Thyroid gland (tissue), 4 donors: ENCODE data around the gene CYP4F2. TPM values are rescaled to one million over a fixed set of nuclear protein-coding genes. Genes with fewer than 3 reads are reported as not detected.

Experiments used
- DNase-seq, 2 donors: peaks; one replicate each; pipeline ENCODE4 v3.0.0-alpha.2; 2019
- H3K27ac ChIP-seq, 3 donors: fragments of 200-600 bp; sonication (generic); 1 replicate in 2 of 3; 2 replicates in 1 of 3; pipeline ENCODE4 v1.5.1; 2016 to 2019; ENCODE audit warnings: mild to moderate bottlenecking in 1 of 3, moderate library complexity in 1 of 3
- H3K27me3 ChIP-seq: fragments of 200-600 bp; sonication (generic); one replicate; pipeline ENCODE4 v1.5.1; 2019
- H3K36me3 ChIP-seq, 2 donors: fragments of 200-600 bp; sonication (generic); one replicate each; pipeline ENCODE4 v1.5.1; 2016 to 2019
- H3K4me1 ChIP-seq, 2 donors: fragments of 200-600 bp; sonication (generic); one replicate each; pipeline ENCODE4 v1.5.1; 2017 to 2019
- H3K4me3 ChIP-seq, 3 donors: fragments of 200-600 bp; sonication (generic); replicated peaks in 1 of 3; 1 replicate in 2 of 3; 2 replicates in 1 of 3; pipeline ENCODE4 v1.5.1; 2016; ENCODE audit warnings: mild to moderate bottlenecking in 1 of 3
- H3K9me3 ChIP-seq: fragments of 200-600 bp; sonication (generic); one replicate; pipeline ENCODE4 v1.5.1; 2017
- POLR2A ChIP-seq, 2 donors: fragments of 450-650 bp; IDR thresholded peaks; one replicate each; pipeline ENCODE4 v1.6.1; 2017; ENCODE audit warnings: antibody characterized with exemption in 2 of 2, mild to moderate bottlenecking in 2 of 2, moderate library complexity in 1 of 2
- WGBS, 2 donors: methylation state at CpG; one replicate each; pipeline ENCODE4 v1.1.5; 2017; 5-methylcytosine and 5-hydroxymethylcytosine counted together
- intact Hi-C: fragments of 100-400 bp; cut with DNase I; formaldehyde crosslinking; loops from one replicate; pipeline ENCODE4 v1.15.1; 2023
- small RNA-seq: library from RNA; depleted of rRNA; stranded (forward); fragments of <200 nt; gene quantifications from one replicate; pipeline ENCODE3, GENCODE V24; 2016
- total RNA-seq, 4 donors: library from RNA; depleted of rRNA; stranded (reverse); fragments of >200 nt; gene quantifications; one replicate each; pipeline ENCODE4 v1.2.3, GENCODE V29; 2016
- TF ChIP-seq, protein P1 (sequence below), 6 experiments: fragments of 200-600 bp in 3 of 6; fragments of 450-650 bp in 3 of 6; sonication (generic) in 3 of 6; IDR thresholded peaks; one replicate each; pipeline ENCODE4 v1.5.1; 2016 to 2019; ENCODE audit warnings: antibody characterized with exemption in 6 of 6, mild to moderate bottlenecking in 2 of 6, inconsistent platforms in 1 of 6, moderate library complexity in 1 of 6

Gene CYP4F2
- total RNA-seq, 4 donors from 2014 or later = not detected

- Histone ChIP-seq H3K27ac (no peak overlapping the region), H3K4me3 (no peak overlapping the region), H3K4me1 (no peaks in the 10 kb centered on the region), H3K36me3 (no peaks in the 10 kb centered on the region), H3K9me3 (no peaks in the 10 kb centered on the region), H3K27me3 (no peaks in the 10 kb centered on the region)
- WGBS, 2 donors = 56 to 59% methylated on average over 7 of the region's 7 CpGs
- intact Hi-C loops = no loop called here
- no peak for DNase-seq
- no peak for TF ChIP-seq POLR2A (IDR thresholded peaks at IDR 0.05)
- TF ChIP-seq, protein P1, sequence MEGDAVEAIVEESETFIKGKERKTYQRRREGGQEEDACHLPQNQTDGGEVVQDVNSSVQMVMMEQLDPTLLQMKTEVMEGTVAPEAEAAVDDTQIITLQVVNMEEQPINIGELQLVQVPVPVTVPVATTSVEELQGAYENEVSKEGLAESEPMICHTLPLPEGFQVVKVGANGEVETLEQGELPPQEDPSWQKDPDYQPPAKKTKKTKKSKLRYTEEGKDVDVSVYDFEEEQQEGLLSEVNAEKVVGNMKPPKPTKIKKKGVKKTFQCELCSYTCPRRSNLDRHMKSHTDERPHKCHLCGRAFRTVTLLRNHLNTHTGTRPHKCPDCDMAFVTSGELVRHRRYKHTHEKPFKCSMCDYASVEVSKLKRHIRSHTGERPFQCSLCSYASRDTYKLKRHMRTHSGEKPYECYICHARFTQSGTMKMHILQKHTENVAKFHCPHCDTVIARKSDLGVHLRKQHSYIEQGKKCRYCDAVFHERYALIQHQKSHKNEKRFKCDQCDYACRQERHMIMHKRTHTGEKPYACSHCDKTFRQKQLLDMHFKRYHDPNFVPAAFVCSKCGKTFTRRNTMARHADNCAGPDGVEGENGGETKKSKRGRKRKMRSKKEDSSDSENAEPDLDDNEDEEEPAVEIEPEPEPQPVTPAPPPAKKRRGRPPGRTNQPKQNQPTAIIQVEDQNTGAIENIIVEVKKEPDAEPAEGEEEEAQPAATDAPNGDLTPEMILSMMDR (IDR thresholded peaks at IDR 0.05) = no peak
These were observed 69.7 kb downstream of the CYP4F2 start for GRCh38 chr19:15828121-15828610.

Small RNA genes within 50 kb of the gene (small RNA-seq; reads per million reads assigned to genes)
- gene CYP4F36P = not detected

Other genes with a start within 250 kb of the CYP4F2 start
- 1 to 10 TPM; 1.9 to 4.6 (median 3.2) TPM for gene CYP4F12, start 225.0 kb downstream of the CYP4F2 start, total RNA-seq
- gene OR10H2, start 170.1 kb downstream of the CYP4F2 start, total RNA-seq = not detected
- not detected for gene OR10H3, start 160.1 kb downstream of the CYP4F2 start, total RNA-seq
- not detected for gene OR10H5, start 110.4 kb downstream of the CYP4F2 start, total RNA-seq
- not detected for gene OR10H1, start 82.4 kb downstream of the CYP4F2 start, total RNA-seq
- 10 to 100 TPM in 1 of 4 donors, 1 to 10 TPM in 2, under 1 TPM in 1; 0.56 to 39.5 (median 7.5) TPM for gene CYP4F11, start 36.5 kb upstream of the CYP4F2 start, total RNA-seq
- not detected for gene OR10H4, start 50.9 kb upstream of the CYP4F2 start, total RNA-seq
- gene TPM4, start 178.4 kb upstream of the CYP4F2 start, total RNA-seq = 100 to 1,000 TPM; 101 to 296 (median 151) TPM
- gene RAB8A, start 213.8 kb upstream of the CYP4F2 start, total RNA-seq = 10 to 100 TPM; 40.2 to 65.6 (median 51.5) TPM
- 1 to 10 TPM in 3 of 4 donors, under 1 TPM in 1; 0.94 to 4.6 (median 2.5) TPM for gene HSH2D, start 245.6 kb upstream of the CYP4F2 start, total RNA-seq